ENCODE measurements around the gene PPP2R3B. TPM values are rescaled to one million over a fixed set of nuclear protein-coding genes. Genes with fewer than 3 reads are reported as not detected.

The PPP2R3B gene
- total RNA-seq, 6 experiments from 2014 or later, result 4.2 to 6.3 (median 5.3) TPM

GRCh38 chrX:349196-349595 lies 37.5 kb downstream of the PPP2R3B start:
- WGBS (ENCODE audit: insufficient coverage, low coverage, low lambda C conversion rate, missing lambda C conversion rate), result 81% methylated on average over 12 of the region's 18 CpGs
- Histone ChIP-seq H3K9me3 (no peaks in the 10 kb centered on the region), H3K4me1 (no peaks in the 10 kb centered on the region), H3K36me3 (no peaks in the 10 kb centered on the region), H3K4me3 (no peak overlapping the region), H3K27me3 (no peaks in the 10 kb centered on the region), H3K27ac (no peak overlapping the region)
- peak in 2 of 3 donors; percentile 18 to 46 for DNase-seq
- intact Hi-C loops (cut with DNase I), result no loop called here
- TF ChIP-seq POLR2A (IDR thresholded peaks at IDR 0.05), result no peak
- TF ChIP-seq, protein P1, sequence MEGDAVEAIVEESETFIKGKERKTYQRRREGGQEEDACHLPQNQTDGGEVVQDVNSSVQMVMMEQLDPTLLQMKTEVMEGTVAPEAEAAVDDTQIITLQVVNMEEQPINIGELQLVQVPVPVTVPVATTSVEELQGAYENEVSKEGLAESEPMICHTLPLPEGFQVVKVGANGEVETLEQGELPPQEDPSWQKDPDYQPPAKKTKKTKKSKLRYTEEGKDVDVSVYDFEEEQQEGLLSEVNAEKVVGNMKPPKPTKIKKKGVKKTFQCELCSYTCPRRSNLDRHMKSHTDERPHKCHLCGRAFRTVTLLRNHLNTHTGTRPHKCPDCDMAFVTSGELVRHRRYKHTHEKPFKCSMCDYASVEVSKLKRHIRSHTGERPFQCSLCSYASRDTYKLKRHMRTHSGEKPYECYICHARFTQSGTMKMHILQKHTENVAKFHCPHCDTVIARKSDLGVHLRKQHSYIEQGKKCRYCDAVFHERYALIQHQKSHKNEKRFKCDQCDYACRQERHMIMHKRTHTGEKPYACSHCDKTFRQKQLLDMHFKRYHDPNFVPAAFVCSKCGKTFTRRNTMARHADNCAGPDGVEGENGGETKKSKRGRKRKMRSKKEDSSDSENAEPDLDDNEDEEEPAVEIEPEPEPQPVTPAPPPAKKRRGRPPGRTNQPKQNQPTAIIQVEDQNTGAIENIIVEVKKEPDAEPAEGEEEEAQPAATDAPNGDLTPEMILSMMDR (IDR thresholded peaks at IDR 0.05), result no peak
- peak; percentile 20 to 66 (median 42) for ATAC-seq

DNA sequence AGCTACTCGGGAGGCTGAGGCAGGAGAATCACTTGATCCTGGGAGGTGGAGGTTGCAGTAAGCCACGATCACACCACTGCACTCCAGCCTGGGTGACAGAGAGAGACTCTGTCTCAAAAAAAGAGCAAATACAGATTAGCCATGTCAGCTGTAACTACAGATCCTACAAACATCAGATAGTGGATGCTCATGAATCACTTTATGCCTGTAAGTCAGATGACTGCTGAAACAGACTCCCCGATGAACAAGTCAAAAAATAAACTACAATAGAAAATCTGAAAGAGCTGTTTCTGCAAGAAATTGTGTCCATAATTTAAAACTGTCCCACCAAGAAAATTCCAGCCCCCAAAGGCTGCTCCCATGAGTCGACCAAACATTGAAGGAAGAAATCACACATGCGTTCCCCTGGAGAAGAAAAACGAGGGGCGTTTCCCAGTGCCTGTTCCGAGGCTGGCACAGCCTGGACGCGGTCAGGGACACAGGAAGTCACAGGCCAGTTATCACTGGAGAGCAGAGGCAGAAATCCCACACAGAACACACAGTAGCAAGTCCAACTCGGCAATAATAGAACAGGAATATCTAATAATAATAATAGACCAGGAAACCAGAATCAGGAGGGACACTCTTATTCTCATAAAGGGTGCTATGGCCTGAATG lies 38.1 kb downstream of the PPP2R3B start:
- H3K27ac ChIP-seq, result no peak overlapping the region
- DNase-seq (no peak), ATAC-seq (peak; percentile 16 to 42 (median 35))
- no peaks in the 10 kb centered on the region for H3K9me3 ChIP-seq
- no peak for TF ChIP-seq POLR2A (IDR thresholded peaks at IDR 0.05)
- TF ChIP-seq, protein P1 (IDR thresholded peaks at IDR 0.05), result no peak
- 56% methylated on average over 9 of the region's 11 CpGs for WGBS (ENCODE audit: insufficient coverage, low coverage, low lambda C conversion rate, missing lambda C conversion rate)
- H3K36me3 ChIP-seq, result no peaks in the 10 kb centered on the region
- intact Hi-C loops (cut with DNase I), result no loop called here
- H3K4me3 ChIP-seq, result no peak overlapping the region
- no peaks in the 10 kb centered on the region for H3K27me3 ChIP-seq
- no peaks in the 10 kb centered on the region for H3K4me1 ChIP-seq

DNA sequence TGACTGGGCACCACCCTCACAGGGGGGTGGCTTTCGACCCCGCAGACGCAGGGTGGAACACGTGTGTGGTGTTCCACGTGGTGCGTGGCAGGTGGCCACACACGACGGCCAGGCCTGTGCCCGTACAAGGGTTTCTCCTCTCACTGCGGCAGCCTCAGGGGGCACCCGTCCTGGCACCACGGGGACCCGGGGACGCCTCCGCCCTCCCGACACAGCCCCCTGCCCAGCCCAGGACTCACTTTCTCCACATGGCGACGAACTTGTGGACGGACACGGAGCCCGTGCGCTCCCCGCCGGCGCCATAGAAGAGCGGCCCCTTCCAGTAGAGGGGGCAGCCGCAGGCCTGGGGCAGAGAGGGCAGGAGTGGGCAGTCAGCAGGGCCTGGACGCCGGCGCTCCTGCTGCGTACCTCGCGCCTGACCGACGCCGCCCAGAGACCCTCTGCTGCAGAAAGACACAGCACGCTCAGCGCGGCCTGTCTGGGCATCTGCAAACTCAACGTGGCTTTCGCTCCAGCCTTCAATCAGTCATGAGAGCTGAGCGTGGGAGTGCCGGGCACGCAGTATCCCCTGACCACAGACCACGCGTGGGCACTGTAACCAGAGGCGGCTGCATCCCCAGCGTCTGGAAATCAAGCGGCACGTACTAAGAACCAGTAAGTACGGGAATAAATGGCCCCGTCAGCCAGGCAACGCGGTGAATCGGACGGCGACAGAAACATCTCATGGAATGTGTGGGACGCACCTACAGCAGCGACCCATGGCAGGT lies 39.2 kb downstream of the PPP2R3B start:
- DNase-seq, result peak in 2 of 3 donors; percentile 11 to 47

GRCh38 chrX:346034-346813 lies 40.5 kb downstream of the PPP2R3B start:
- intact Hi-C loops (cut with DNase I), result no loop called here
- WGBS (ENCODE audit: insufficient coverage, low coverage, low lambda C conversion rate, missing lambda C conversion rate), result 95% methylated on average over 19 of the region's 75 CpGs
- no peaks in the 10 kb centered on the region for H3K9me3 ChIP-seq
- no peak for ATAC-seq
- no peaks in the 10 kb centered on the region for H3K27me3 ChIP-seq
- TF ChIP-seq, protein P1 (IDR thresholded peaks at IDR 0.05), result no peak
- TF ChIP-seq POLR2A (IDR thresholded peaks at IDR 0.05), result no peak
- H3K36me3 ChIP-seq, result no peaks in the 10 kb centered on the region
- H3K4me3 ChIP-seq, result no peak overlapping the region
- DNase-seq, result peak in 2 of 3 donors; percentile 16 to 46
- H3K4me1 ChIP-seq, result no peaks in the 10 kb centered on the region
- H3K27ac ChIP-seq, result no peak overlapping the region

More for the DNA sequence above, 39.2 kb downstream of the PPP2R3B start:
- Histone ChIP-seq H3K36me3 (no peaks in the 10 kb centered on the region), H3K9me3 (no peaks in the 10 kb centered on the region), H3K27ac (no peak overlapping the region), H3K4me3 (no peak overlapping the region), H3K4me1 (no peaks in the 10 kb centered on the region), H3K27me3 (no peaks in the 10 kb centered on the region)
- intact Hi-C loops (cut with DNase I), result no loop called here
- 95% methylated on average over 16 of the region's 59 CpGs for WGBS (ENCODE audit: insufficient coverage, low coverage, low lambda C conversion rate, missing lambda C conversion rate)
- ATAC-seq, result no peak
- no peak for TF ChIP-seq POLR2A (IDR thresholded peaks at IDR 0.05)
- TF ChIP-seq, protein P1 (IDR thresholded peaks at IDR 0.05), result no peak

Data from right lobe of liver (tissue), 6 donors.